GM12878 (cell line): ENCODE results near the gene CUTA. TPM values are rescaled to one million over a fixed set of nuclear protein-coding genes. Genes with fewer than 3 reads are reported as not detected.

Source experiments
- ATAC-seq: fragments of 200-7000 bp; cut with Tn5 transposase; 3 replicates; pipeline ENCODE4 v1.9.1; 2020; ENCODE audit warnings: mild to moderate bottlenecking, moderate library complexity
- BruUV-seq: library from RNA; stranded (reverse); fragments of 400-500 nt; replicated peaks from 2 replicates; lab custom pipeline; 2021; lab: Mats Ljungman, UMichigan
- CTCF ChIA-PET: fragments of 300-600 bp; sonication (Branson Sonifier 250); formaldehyde crosslinking; extraction: SDS; loops from one replicate; lab custom pipeline; 2021; ENCODE audit warnings: inconsistent platforms; lab: Yijun Ruan, JAX
- POLR2A ChIA-PET: fragments of 350-600 bp; formaldehyde crosslinking; extraction: SDS; loops from one replicate; lab custom pipeline; 2021; ENCODE audit warnings: inconsistent platforms; lab: Charles Lee
- RAD21 ChIA-PET: fragments of 300-600 bp; sonication (Branson Sonifier 250); formaldehyde crosslinking; loops from one replicate; lab custom pipeline; 2023; ENCODE audit warnings: antibody characterized with exemption; ENCODE audit not compliant: unreplicated experiment; lab: Charles Lee
- SMC1A ChIA-PET: fragments of 300-600 bp; sonication (Branson Sonifier 250); formaldehyde crosslinking; loops from one replicate; lab custom pipeline; 2023; ENCODE audit not compliant: unreplicated experiment, uncharacterized antibody; lab: Charles Lee
- DNase-seq: peaks from one replicate; pipeline ENCODE4 v3.0.0-alpha.2; 2011; ENCODE audit warnings: low read depth, low spot score
- FAIRE-seq: peaks from 3 replicates; lab custom pipeline; 2011; peaks lifted over from hg19 to GRCh38; lab: Jason Lieb, UNC
- H2AFZ ChIP-seq: 2 replicates; pipeline ENCODE4 v1.6.0; 2011; ENCODE audit warnings: low read depth, low read length, control low read depth; ENCODE audit not compliant: control insufficient read depth
- H3K27ac ChIP-seq: 2 replicates; pipeline ENCODE4 v1.5.1; 2011; ENCODE audit warnings: control low read depth; ENCODE audit not compliant: control insufficient read depth, insufficient read depth
- H3K27me3 ChIP-seq, 2 experiments: replicated peaks in 1 of 2; 2 replicates each; pipeline versions ENCODE4 v1.6.0 to v1.6.1; 2011; ENCODE audit warnings: low read length in 1 of 2; ENCODE audit not compliant: control insufficient read depth in 2 of 2, insufficient read depth in 2 of 2
- H3K36me3 ChIP-seq, 2 experiments: 2 replicates each; pipeline ENCODE4 v1.5.1; 2011; ENCODE audit warnings: low read length in 1 of 2; ENCODE audit not compliant: control insufficient read depth in 2 of 2, insufficient read depth in 2 of 2
- H3K4me1 ChIP-seq: 2 replicates; pipeline ENCODE4 v1.6.1; 2011; ENCODE audit warnings: mild to moderate bottlenecking, low read length, moderate library complexity, mixed read lengths; ENCODE audit not compliant: control insufficient read depth, insufficient read depth
- H3K4me2 ChIP-seq: 2 replicates; pipeline ENCODE4 v1.6.0; 2011; ENCODE audit warnings: control low read depth; ENCODE audit not compliant: control insufficient read depth, insufficient read depth
- H3K4me3 ChIP-seq: fragments of 200-600 bp; sonication (generic); 2 replicates; pipeline ENCODE4 v1.5.1; 2016
- H3K79me2 ChIP-seq: 2 replicates; pipeline ENCODE4 v1.6.0; 2011; ENCODE audit warnings: low read length; ENCODE audit not compliant: control insufficient read depth, insufficient read depth
- H3K9ac ChIP-seq: 2 replicates; pipeline ENCODE4 v1.8.0; 2011; ENCODE audit warnings: low read length, control low read depth, mixed read lengths; ENCODE audit not compliant: control insufficient read depth, insufficient read depth
- H3K9me3 ChIP-seq: replicated peaks from 3 replicates; pipeline ENCODE4 v1.5.1; 2011; ENCODE audit warnings: mild to moderate bottlenecking, low read length; ENCODE audit not compliant: control insufficient read depth, insufficient read depth
- H4K20me1 ChIP-seq: 2 replicates; pipeline ENCODE4 v1.6.0; 2011; ENCODE audit not compliant: control insufficient read depth, insufficient read depth
- BMI1 ChIP-seq: fragments of 450-650 bp; IDR thresholded peaks from 2 replicates; pipeline ENCODE4 v1.6.1; 2016; ENCODE audit warnings: mild to moderate bottlenecking, moderate library complexity, borderline replicate concordance
- BRCA1 ChIP-seq: IDR thresholded peaks from 2 replicates; pipeline ENCODE4 v1.6.1; 2011; ENCODE audit warnings: low read depth, low read length, improper control_type of control experiment
- CBFB ChIP-seq: IDR thresholded peaks from 2 replicates; pipeline ENCODE4 v1.6.1; 2016; ENCODE audit warnings: antibody characterized with exemption, low read depth
- CREB1 ChIP-seq: IDR thresholded peaks from 2 replicates; pipeline ENCODE4 v1.6.1; 2012; ENCODE audit warnings: low read depth, mild to moderate bottlenecking, inconsistent platforms
- ESRRA ChIP-seq: IDR thresholded peaks from 2 replicates; pipeline ENCODE4 v1.6.1; 2012; ENCODE audit warnings: mild to moderate bottlenecking, low read length, improper control_type of control experiment
- IKZF2 ChIP-seq, 2 experiments: fragments of 450-650 bp; IDR thresholded peaks; 2 replicates each; pipeline ENCODE4 v1.6.1; 2017; ENCODE audit warnings: mild to moderate bottlenecking in 2 of 2, moderate library complexity in 2 of 2
- MTA3 ChIP-seq: IDR thresholded peaks from 2 replicates; pipeline ENCODE4 v1.6.1; 2012; ENCODE audit warnings: low read length, inconsistent platforms, borderline replicate concordance
- NFYA ChIP-seq: IDR thresholded peaks from 2 replicates; pipeline ENCODE4 v1.6.1; 2011; ENCODE audit warnings: low read depth, mild to moderate bottlenecking, low read length, improper control_type of control experiment, borderline replicate concordance
- NKRF ChIP-seq: fragments of 450-650 bp; conservative IDR thresholded peaks from 2 replicates; pipeline ENCODE4 v1.6.1; 2017; ENCODE audit warnings: mild to moderate bottlenecking, moderate library complexity
- SMARCA5 ChIP-seq: fragments of 450-650 bp; IDR thresholded peaks from 2 replicates; pipeline ENCODE4 v1.6.1; 2017; ENCODE audit warnings: mild to moderate bottlenecking
- SP1 ChIP-seq: IDR thresholded peaks from one replicate; pipeline ENCODE4 v1.6.1; 2011; ENCODE audit warnings: low read depth, low read length
- YBX1 ChIP-seq: fragments of 450-650 bp; IDR thresholded peaks from 2 replicates; pipeline ENCODE4 v1.6.1; 2016; ENCODE audit warnings: antibody characterized with exemption
- ZNF217 ChIP-seq: fragments of 450-650 bp; IDR thresholded peaks from 2 replicates; pipeline ENCODE4 v1.6.1; 2017; ENCODE audit warnings: antibody characterized with exemption, mild to moderate bottlenecking
- ZNF24 ChIP-seq: fragments of 450-650 bp; IDR thresholded peaks from 2 replicates; pipeline ENCODE4 v1.6.1; 2017; ENCODE audit warnings: antibody characterized with exemption, mild to moderate bottlenecking
- WGBS: methylation state at CpG from one replicate; pipeline ENCODE4 v1.1.6; 2016; ENCODE audit warnings: low lambda C conversion rate; ENCODE audit not compliant: insufficient replicate concordance, insufficient coverage; ENCODE audit errors: missing lambda C conversion rate; 5-methylcytosine and 5-hydroxymethylcytosine counted together
- in situ Hi-C: fragments of 300-500 bp; cut with MboI; formaldehyde crosslinking; loops from 9 replicates; pipeline ENCODE4 v1.14.3; 2018; ENCODE audit warnings: mixed read lengths
- intact Hi-C: fragments of 100-400 bp; cut with micrococcal nuclease; formaldehyde crosslinking; loops from one replicate; pipeline ENCODE4 v1.14.2; 2022; ENCODE audit not compliant: unreplicated experiment
- polyA plus RNA-seq, 11 experiments: library from polyadenylated mRNA; depleted of rRNA in 4 of 11; unstranded in 6 of 11; stranded (reverse) in 5 of 11; fragments of >200 nt; fragmentation: Nextera tagmentation in 4 of 11; fragmentation: Illumina TruSeq in 1 of 11; extraction: Ambion mirVana in 4 of 11; extraction: Trizol in 1 of 11; gene quantifications; 1 replicate in 1 of 11; 2 replicates in 10 of 11; pipeline versions ENCODE4 v1.2.1 to v1.2.3, GENCODE V29; 2011 to 2016; ENCODE audit warnings: inconsistent platforms in 2 of 11, missing spikeins in 2 of 11, low read depth in 1 of 11
- total RNA-seq, 4 experiments: library from RNA; depleted of rRNA in 3 of 4; stranded (reverse); fragments of >200 nt in 3 of 4; fragmentation: Illumina TruSeq in 1 of 4; extraction: Trizol in 1 of 4; gene quantifications; 2 replicates each; pipeline versions ENCODE4 v1.2.1 to v1.2.3, GENCODE V29; 2013 to 2021

Gene CUTA
- total and polyA plus RNA-seq, 10 of the 15 experiments (the other 5 are each of a cell fraction or from before 2014, with no cell fraction given): 102 to 293 (median 189) TPM

GRCh38 chr6:33377171-33377570 lies 40.7 kb downstream of the CUTA start:
- H3K27ac ChIP-seq: no peak overlapping the region
- no peak overlapping the region for H3K4me2 ChIP-seq
- ChIA-PET POLR2A (no interaction called here), CTCF (no interaction called here), SMC1A (no interaction called here), RAD21 (no interaction called here)
- BruUV-seq: no TSS peak
- no peaks in the 10 kb centered on the region for H3K9me3 ChIP-seq
- no peak overlapping the region for H3K4me3 ChIP-seq
- H3K27me3 ChIP-seq: no peaks in the 10 kb centered on the region
- FAIRE-seq: no peak
- H3K9ac ChIP-seq: no peak overlapping the region
- in situ Hi-C loops: no loop called here
- no peaks in the 10 kb centered on the region for H3K36me3 ChIP-seq
- WGBS: 99% methylated on average over 4 of the region's 4 CpGs
- H3K79me2 ChIP-seq: no peaks in the 10 kb centered on the region
- no peak for DNase-seq
- H4K20me1 ChIP-seq: no peaks in the 10 kb centered on the region
- intact Hi-C loops: no loop called here
- no peak for ATAC-seq
- no peak for TF ChIP-seq NKRF
- TF ChIP-seq CBFB: no peak
- TF ChIP-seq BMI1: no peak
- no peak for TF ChIP-seq NFYA
- no peak for TF ChIP-seq CREB1
- no peak for TF ChIP-seq ZNF24
- TF ChIP-seq ESRRA: no peak
- TF ChIP-seq BRCA1: no peak
- no peak for TF ChIP-seq SP1
- TF ChIP-seq IKZF2 (IDR thresholded peaks at IDR 0.05): no peak
- TF ChIP-seq ZNF217: no peak
- no peak for TF ChIP-seq YBX1
- no peak for TF ChIP-seq SMARCA5
- no peak for TF ChIP-seq MTA3
- H2AFZ ChIP-seq: no peak overlapping the region
- no peaks in the 10 kb centered on the region for H3K4me1 ChIP-seq
